ENCODE measurements around the gene KDM4B. TPM values are rescaled to one million over a fixed set of nuclear protein-coding genes. Genes with fewer than 3 reads are reported as not detected.
A peak's percentile ranks its signal among the peaks of the same experiment; 100 is the strongest.

The KDM4B gene
- total and polyA plus RNA-seq, 4 donors = 3.2 to 19.7 (median 12.9) TPM

- H3K9ac ChIP-seq (ENCODE audit: low read depth in 1 of 2, low read length in 2 of 2) = no peak overlapping the region
- H3K4me3 ChIP-seq (ENCODE audit: low read depth in 1 of 3, low read length in 3 of 3) = no peak overlapping the region
- no peaks in the 10 kb centered on the region for H3K27me3 ChIP-seq (ENCODE audit: control insufficient read depth in 4 of 4, insufficient read depth in 4 of 4, low read length in 3 of 4)
- peaks cover 14 to 23% (median 19%) of the 10 kb centered on the region in 4 donors for H3K4me1 ChIP-seq (ENCODE audit: control insufficient read depth in 4 of 4, insufficient read depth in 4 of 4, low read length in 3 of 4)
- WGBS = 47% methylated on average over 6 of the region's 6 CpGs
- no peak for DNase-seq (ENCODE audit: low spot score)
- TF ChIP-seq YY1 (IDR thresholded peaks at IDR 0.05) (peak; percentile 42), FOXA1 (IDR thresholded peaks at IDR 0.05) (no peak), HNF4G (IDR thresholded peaks at IDR 0.05) (no peak), MAX (IDR thresholded peaks at IDR 0.05) (no peak), NR2F2 (IDR thresholded peaks at IDR 0.05) (no peak), SP1 (IDR thresholded peaks at IDR 0.05) (no peak), REST (IDR thresholded peaks at IDR 0.05) (peak; percentile 47), RXRA (IDR thresholded peaks at IDR 0.05) (peak in 1 of 2 donors; percentile 74), CTCF (IDR thresholded peaks at IDR 0.05; ENCODE audit: low read depth, low read length, missing input control) (no peak), HNF4A (conservative IDR thresholded peaks at IDR 0.05) (peak in 1 of 2 donors; percentile 79), RAD21 (IDR thresholded peaks at IDR 0.05) (no peak), FOXA2 (IDR thresholded peaks at IDR 0.05) (no peak), TAF1 (conservative IDR thresholded peaks at IDR 0.05) (no peak), EGR1 (IDR thresholded peaks at IDR 0.05; ENCODE audit: low read depth in 2 of 2) (peak in 1 of 2 donors; percentile 34), GABPA (IDR thresholded peaks at IDR 0.05 in 1 of 2, conservative IDR thresholded peaks at IDR 0.05 in 1 of 2) (no peak), ZBTB33 (IDR thresholded peaks at IDR 0.05) (no peak), JUND (IDR thresholded peaks at IDR 0.05) (no peak)
- H3K9me3 ChIP-seq (ENCODE audit: control insufficient read depth in 4 of 4, low read length in 3 of 4) = no peaks in the 10 kb centered on the region
- H3K36me3 ChIP-seq (ENCODE audit: control insufficient read depth in 4 of 4, insufficient read depth in 3 of 4, low read depth in 1 of 4, low read length in 3 of 4) = peaks cover 2 to 36% (median 4%) of the 10 kb centered on the region in 4 donors
- peak overlapping the region in 1 of 2 donors; percentile 26 for H3K27ac ChIP-seq (ENCODE audit: low read depth in 1 of 2, low read length in 2 of 2)
Measured at GRCh38 chr19:5115771-5116202, 146.9 kb downstream of the KDM4B start.

- 85% methylated on average over 2 of the region's 2 CpGs for WGBS
- TF ChIP-seq REST (IDR thresholded peaks at IDR 0.05) (no peak), SP1 (IDR thresholded peaks at IDR 0.05) (no peak), ZBTB33 (IDR thresholded peaks at IDR 0.05) (no peak), GABPA (IDR thresholded peaks at IDR 0.05 in 1 of 2, conservative IDR thresholded peaks at IDR 0.05 in 1 of 2) (no peak), HNF4A (conservative IDR thresholded peaks at IDR 0.05) (no peak)
Measured at GRCh38 chr19:5116292-5116691, 147.4 kb downstream of the KDM4B start.

More at GRCh38 chr19:5116292-5116691, 147.4 kb downstream of the KDM4B start:
- no peak overlapping the region for H3K4me3 ChIP-seq (ENCODE audit: low read depth in 1 of 3, low read length in 3 of 3)
- H3K9ac ChIP-seq (ENCODE audit: low read depth in 1 of 2, low read length in 2 of 2) = no peak overlapping the region
- peaks cover 2 to 33% (median 6%) of the 10 kb centered on the region in 4 donors for H3K36me3 ChIP-seq (ENCODE audit: control insufficient read depth in 4 of 4, insufficient read depth in 3 of 4, low read depth in 1 of 4, low read length in 3 of 4)
- no peaks in the 10 kb centered on the region for H3K27me3 ChIP-seq (ENCODE audit: control insufficient read depth in 4 of 4, insufficient read depth in 4 of 4, low read length in 3 of 4)
- no peaks in the 10 kb centered on the region for H3K9me3 ChIP-seq (ENCODE audit: control insufficient read depth in 4 of 4, low read length in 3 of 4)
- DNase-seq (ENCODE audit: low spot score) = no peak
- peaks cover 14 to 23% (median 19%) of the 10 kb centered on the region in 4 donors for H3K4me1 ChIP-seq (ENCODE audit: control insufficient read depth in 4 of 4, insufficient read depth in 4 of 4, low read length in 3 of 4)
- H3K27ac ChIP-seq (ENCODE audit: low read depth in 1 of 2, low read length in 2 of 2) = no peak overlapping the region
